ENCODE measurements around the gene SMPD3. TPM values are rescaled to one million over a fixed set of nuclear protein-coding genes. Genes with fewer than 3 reads are reported as not detected.

SMPD3 gene
- total RNA-seq, 4 donors from 2014 or later, result 0.20 to 3.3 (median 0.63) TPM

GRCh38 chr16:68460067-68460466 lies 11.8 kb upstream of the SMPD3 start:
- Histone ChIP-seq H3K9me3 (peaks cover 0 to 10% (median 0%) of the 10 kb centered on the region in 4 donors), H3K27ac (no peak overlapping the region), H3K36me3 (no peaks in the 10 kb centered on the region), H3K27me3 (no peaks in the 10 kb centered on the region), H3K4me1 (no peaks in the 10 kb centered on the region), H3K4me3 (no peak overlapping the region)
- TF ChIP-seq POLR2A (IDR thresholded peaks at IDR 0.05), result no peak
- TF ChIP-seq EP300 (IDR thresholded peaks at IDR 0.05), result no peak
- TF ChIP-seq CTCF (IDR thresholded peaks at IDR 0.05), result no peak
- no peak for DNase-seq (ENCODE audit: low spot score in 2 of 2)
- 81 to 87% methylated on average over 3 of the region's 3 CpGs for WGBS, 2 donors

- no peak for DNase-seq (ENCODE audit: low spot score in 2 of 2)
- no peak overlapping the region for H3K27ac ChIP-seq
- TF ChIP-seq EP300 (IDR thresholded peaks at IDR 0.05), result no peak
- no peak for TF ChIP-seq POLR2A (IDR thresholded peaks at IDR 0.05)
- TF ChIP-seq CTCF (IDR thresholded peaks at IDR 0.05), result no peak
- H3K27me3 ChIP-seq, result no peaks in the 10 kb centered on the region
- no peaks in the 10 kb centered on the region for H3K36me3 ChIP-seq
- no peak overlapping the region for H3K4me3 ChIP-seq
- no peaks in the 10 kb centered on the region for H3K4me1 ChIP-seq
- peaks cover 0 to 10% (median 0%) of the 10 kb centered on the region in 4 donors for H3K9me3 ChIP-seq
- 52 to 67% methylated on average over 2 to 3 of the region's 4 CpGs for WGBS, 2 donors
Observed at GRCh38 chr16:68459457-68459856, 11.1 kb upstream of the SMPD3 start.

- H3K36me3 ChIP-seq, result no peaks in the 10 kb centered on the region
- H3K4me1 ChIP-seq, result no peaks in the 10 kb centered on the region
- no peak overlapping the region for H3K27ac ChIP-seq
- H3K27me3 ChIP-seq, result no peaks in the 10 kb centered on the region
- H3K9me3 ChIP-seq, result peaks cover 0 to 9% (median 0%) of the 10 kb centered on the region in 4 donors
- DNase-seq (ENCODE audit: low spot score in 2 of 2), result no peak
- no peak for TF ChIP-seq EP300 (IDR thresholded peaks at IDR 0.05)
- no peak for TF ChIP-seq CTCF (IDR thresholded peaks at IDR 0.05)
- no peak for TF ChIP-seq POLR2A (IDR thresholded peaks at IDR 0.05)
- no peak overlapping the region for H3K4me3 ChIP-seq
- WGBS, 2 donors, result 78% methylated on average over 2 of the region's 2 CpGs
Observed at GRCh38 chr16:68458551-68458950, 10.2 kb upstream of the SMPD3 start.

GRCh38 chr16:68458101-68458500 lies 9.8 kb upstream of the SMPD3 start:
- WGBS, 2 donors, result 97 to 100% methylated on average over 3 of the region's 3 CpGs
- Histone ChIP-seq H3K9me3 (peaks cover 0 to 4% (median 0%) of the 10 kb centered on the region in 4 donors), H3K27me3 (no peaks in the 10 kb centered on the region), H3K36me3 (no peaks in the 10 kb centered on the region), H3K4me3 (no peak overlapping the region), H3K27ac (no peak overlapping the region), H3K4me1 (no peaks in the 10 kb centered on the region)
- TF ChIP-seq CTCF (IDR thresholded peaks at IDR 0.05) (no peak), POLR2A (IDR thresholded peaks at IDR 0.05) (no peak), EP300 (IDR thresholded peaks at IDR 0.05) (no peak)
- no peak for DNase-seq (ENCODE audit: low spot score in 2 of 2)

GRCh38 chr16:68455631-68456030 lies 7.3 kb upstream of the SMPD3 start:
- no peak overlapping the region for H3K27ac ChIP-seq
- 83 to 85% methylated on average over 3 of the region's 3 CpGs for WGBS, 2 donors
- H3K4me3 ChIP-seq, result no peak overlapping the region
- no peaks in the 10 kb centered on the region for H3K27me3 ChIP-seq
- DNase-seq (ENCODE audit: low spot score in 2 of 2), result no peak
- no peaks in the 10 kb centered on the region for H3K9me3 ChIP-seq
- no peaks in the 10 kb centered on the region for H3K4me1 ChIP-seq
- TF ChIP-seq POLR2A (IDR thresholded peaks at IDR 0.05) (no peak), CTCF (IDR thresholded peaks at IDR 0.05) (no peak), EP300 (IDR thresholded peaks at IDR 0.05) (no peak)
- no peaks in the 10 kb centered on the region for H3K36me3 ChIP-seq
